HG03066 (cell line): ENCODE data around the gene UGT2B17.
A peak's percentile ranks its signal among the peaks of the same experiment; 100 is the strongest.
"Not testable (repeated sequence)": the region's sequence is repeated elsewhere in the genome, so short reads cannot be mapped to it uniquely, and the experiment has no call there.

Experiments
- ATAC-seq: cut with Tn5 transposase; IDR thresholded peaks from one replicate; pipeline ENCODE4 v1.9.1; 2021; ENCODE audit warnings: low read depth; ENCODE audit not compliant: unreplicated experiment

Gene UGT2B17

GRCh38 chr4:68576272-68577125 lies at the start of gene UGT2B17:
UGT2B17 (minus strand) TSS chr4:68576322; CDS start chr4:68568484, 7,838 bp downstream.
- ATAC-seq: peak; percentile 90

GRCh38 chr4:68622731-68623130 lies 46.6 kb upstream of the UGT2B17 start:
- ATAC-seq: not testable (repeated sequence)

GRCh38 chr4:68617003-68617698 lies 41.0 kb upstream of the UGT2B17 start:
- no peak for ATAC-seq

- no peak for ATAC-seq
Measured at GRCh38 chr4:68615699-68616422, 39.7 kb upstream of the UGT2B17 start.

- ATAC-seq: no peak
Measured at GRCh38 chr4:68613752-68614151, 37.6 kb upstream of the UGT2B17 start.

GRCh38 chr4:68606240-68606639 lies 30.1 kb upstream of the UGT2B17 start:
- no peak for ATAC-seq

GRCh38 chr4:68599150-68599549 lies 23.0 kb upstream of the UGT2B17 start:
- ATAC-seq: no peak

GRCh38 chr4:68597482-68597881 lies 21.4 kb upstream of the UGT2B17 start:
- ATAC-seq: no peak

GRCh38 chr4:68594678-68595077 lies 18.6 kb upstream of the UGT2B17 start:
- no peak for ATAC-seq

- ATAC-seq: no peak
Measured at GRCh38 chr4:68593112-68593511, 17.0 kb upstream of the UGT2B17 start.

GRCh38 chr4:68592673-68593072 lies 16.6 kb upstream of the UGT2B17 start:
- ATAC-seq: no peak

GRCh38 chr4:68591204-68591603 lies 15.1 kb upstream of the UGT2B17 start:
- no peak for ATAC-seq

GRCh38 chr4:68589790-68590189 lies 13.7 kb upstream of the UGT2B17 start:
- no peak for ATAC-seq

GRCh38 chr4:68582339-68582717 lies 6.2 kb upstream of the UGT2B17 start:
- no peak for ATAC-seq

GRCh38 chr4:68581383-68582338 lies 5.5 kb upstream of the UGT2B17 start:
- ATAC-seq: no peak

- ATAC-seq: no peak
Measured at GRCh38 chr4:68577590-68577989, 1.5 kb upstream of the UGT2B17 start.

GRCh38 chr4:68575636-68576035 lies 486 bp downstream of the UGT2B17 start:
- ATAC-seq: not testable (repeated sequence)

GRCh38 chr4:68575081-68575480 lies 1.0 kb downstream of the UGT2B17 start:
- ATAC-seq: no peak

- ATAC-seq: no peak
Measured at GRCh38 chr4:68572653-68573170, 3.4 kb downstream of the UGT2B17 start.

GRCh38 chr4:68570122-68570507 lies 6.0 kb downstream of the UGT2B17 start:
- ATAC-seq: peak; percentile 28
